Fibroblast of skin of left biceps (primary cell): ENCODE data around the gene LRBA.

Source experiments
- DNase-seq, 2 experiments: peaks; one replicate each; pipeline ENCODE4 v3.0.0-alpha.2; 2013; ENCODE audit warnings: low read depth in 2 of 2

LRBA gene

GRCh38 chr4:150501009-150501727, 513.9 kb downstream of the LRBA start:
- DNase-seq: peak; percentile 78 to 83

GRCh38 chr4:150497612-150498011, 517.5 kb downstream of the LRBA start:
- no peak for DNase-seq

GRCh38 chr4:150495550-150495949, 519.5 kb downstream of the LRBA start:
- DNase-seq: no peak

GRCh38 chr4:150493851-150494250, 521.2 kb downstream of the LRBA start:
- DNase-seq: no peak

GRCh38 chr4:150491132-150492049, 523.7 kb downstream of the LRBA start:
- no peak for DNase-seq

- no peak for DNase-seq
Measured at GRCh38 chr4:150482581-150482980, 532.5 kb downstream of the LRBA start.

- no peak for DNase-seq
Measured at GRCh38 chr4:150479657-150480056, 535.4 kb downstream of the LRBA start.

GRCh38 chr4:150477869-150478268, 537.2 kb downstream of the LRBA start:
- DNase-seq: no peak

GRCh38 chr4:150476776-150477175, 538.3 kb downstream of the LRBA start:
- no peak for DNase-seq

GRCh38 chr4:150475763-150476162, 539.3 kb downstream of the LRBA start:
- no peak for DNase-seq

- no peak for DNase-seq
Measured at GRCh38 chr4:150464523-150464922, 550.6 kb downstream of the LRBA start.

GRCh38 chr4:150462743-150463142, 552.3 kb downstream of the LRBA start:
- DNase-seq: no peak

- DNase-seq: no peak
Measured at GRCh38 chr4:150461957-150462356, 553.1 kb downstream of the LRBA start.

- DNase-seq: no peak
Measured at GRCh38 chr4:150457802-150458201, 557.3 kb downstream of the LRBA start.

GRCh38 chr4:150451883-150452282, 563.2 kb downstream of the LRBA start:
- no peak for DNase-seq

- DNase-seq: no peak
Measured at GRCh38 chr4:150447356-150447755, 567.7 kb downstream of the LRBA start.

- DNase-seq: no peak
Measured at GRCh38 chr4:150439451-150439933, 575.6 kb downstream of the LRBA start.

- no peak for DNase-seq
Measured at GRCh38 chr4:150436598-150437370, 578.3 kb downstream of the LRBA start.

GRCh38 chr4:150431221-150431620, 583.9 kb downstream of the LRBA start:
- no peak for DNase-seq

GRCh38 chr4:150425161-150425560, 589.9 kb downstream of the LRBA start:
- DNase-seq: no peak

- no peak for DNase-seq
Measured at GRCh38 chr4:150423503-150423902, 591.6 kb downstream of the LRBA start.

GRCh38 chr4:150423074-150423473, 592.0 kb downstream of the LRBA start:
- DNase-seq: no peak
